ENCODE measurements around the gene LY6G5C.

The LY6G5C gene

GRCh38 chr6:31639043-31639442 lies 41.8 kb downstream of the LY6G5C start:
- no peak for DNase-seq
- H3K4me3 ChIP-seq (ENCODE audit: insufficient read depth, low read depth, low read length, poor library complexity, severe bottlenecking): no peak overlapping the region
- H3K36me3 ChIP-seq (ENCODE audit: control insufficient read depth, insufficient read depth, low read length): peaks cover 91% of the 10 kb centered on the region
- H3K9me3 ChIP-seq (ENCODE audit: control insufficient read depth, low read length): no peaks in the 10 kb centered on the region
- no peaks in the 10 kb centered on the region for H3K27me3 ChIP-seq (replicated peaks; ENCODE audit: control insufficient read depth, insufficient read depth, low read length, poor library complexity, severe bottlenecking)
- no peaks in the 10 kb centered on the region for H3K4me1 ChIP-seq (ENCODE audit: control insufficient read depth, insufficient read depth, low read length, poor library complexity, severe bottlenecking)
- no peak overlapping the region for H3K27ac ChIP-seq (ENCODE audit: insufficient read depth, low read length, poor library complexity, severe bottlenecking)

GRCh38 chr6:31636698-31637596 lies 43.9 kb downstream of the LY6G5C start:
- Histone ChIP-seq H3K27me3 (replicated peaks; ENCODE audit: control insufficient read depth, insufficient read depth, low read length, poor library complexity, severe bottlenecking) (no peaks in the 10 kb centered on the region), H3K36me3 (ENCODE audit: control insufficient read depth, insufficient read depth, low read length) (peaks cover 94% of the 10 kb centered on the region), H3K4me3 (ENCODE audit: insufficient read depth, low read depth, low read length, poor library complexity, severe bottlenecking) (no peak overlapping the region)

GRCh38 chr6:31634969-31635575 lies 45.8 kb downstream of the LY6G5C start:
- no peak overlapping the region for H3K27ac ChIP-seq (ENCODE audit: insufficient read depth, low read length, poor library complexity, severe bottlenecking)
- no peaks in the 10 kb centered on the region for H3K27me3 ChIP-seq (replicated peaks; ENCODE audit: control insufficient read depth, insufficient read depth, low read length, poor library complexity, severe bottlenecking)
- no peaks in the 10 kb centered on the region for H3K9me3 ChIP-seq (ENCODE audit: control insufficient read depth, low read length)
- DNase-seq: no peak
- H3K36me3 ChIP-seq (ENCODE audit: control insufficient read depth, insufficient read depth, low read length): peaks cover 94% of the 10 kb centered on the region
- no peaks in the 10 kb centered on the region for H3K4me1 ChIP-seq (ENCODE audit: control insufficient read depth, insufficient read depth, low read length, poor library complexity, severe bottlenecking)
- H3K4me3 ChIP-seq (ENCODE audit: insufficient read depth, low read depth, low read length, poor library complexity, severe bottlenecking): no peak overlapping the region

More at GRCh38 chr6:31636698-31637596, 43.9 kb downstream of the LY6G5C start:
- no peak overlapping the region for H3K27ac ChIP-seq (ENCODE audit: insufficient read depth, low read length, poor library complexity, severe bottlenecking)
- H3K4me1 ChIP-seq (ENCODE audit: control insufficient read depth, insufficient read depth, low read length, poor library complexity, severe bottlenecking): no peaks in the 10 kb centered on the region
- no peaks in the 10 kb centered on the region for H3K9me3 ChIP-seq (ENCODE audit: control insufficient read depth, low read length)
- no peak for DNase-seq

GRCh38 chr6:31634131-31634530 lies 46.7 kb downstream of the LY6G5C start:
- Histone ChIP-seq H3K9me3 (ENCODE audit: control insufficient read depth, low read length) (no peaks in the 10 kb centered on the region), H3K36me3 (ENCODE audit: control insufficient read depth, insufficient read depth, low read length) (peaks cover 94% of the 10 kb centered on the region), H3K27me3 (replicated peaks; ENCODE audit: control insufficient read depth, insufficient read depth, low read length, poor library complexity, severe bottlenecking) (no peaks in the 10 kb centered on the region), H3K4me3 (ENCODE audit: insufficient read depth, low read depth, low read length, poor library complexity, severe bottlenecking) (no peak overlapping the region), H3K27ac (ENCODE audit: insufficient read depth, low read length, poor library complexity, severe bottlenecking) (no peak overlapping the region), H3K4me1 (ENCODE audit: control insufficient read depth, insufficient read depth, low read length, poor library complexity, severe bottlenecking) (no peaks in the 10 kb centered on the region)
- DNase-seq: no peak

- Histone ChIP-seq H3K4me1 (ENCODE audit: control insufficient read depth, insufficient read depth, low read length, poor library complexity, severe bottlenecking) (no peaks in the 10 kb centered on the region), H3K9me3 (ENCODE audit: control insufficient read depth, low read length) (no peaks in the 10 kb centered on the region), H3K36me3 (ENCODE audit: control insufficient read depth, insufficient read depth, low read length) (peaks cover 97% of the 10 kb centered on the region), H3K27me3 (replicated peaks; ENCODE audit: control insufficient read depth, insufficient read depth, low read length, poor library complexity, severe bottlenecking) (no peaks in the 10 kb centered on the region), H3K4me3 (ENCODE audit: insufficient read depth, low read depth, low read length, poor library complexity, severe bottlenecking) (no peak overlapping the region), H3K27ac (ENCODE audit: insufficient read depth, low read length, poor library complexity, severe bottlenecking) (no peak overlapping the region)
- DNase-seq: no peak
Observed at GRCh38 chr6:31633447-31633846, 47.4 kb downstream of the LY6G5C start.

- no peak for DNase-seq
- peaks cover 99% of the 10 kb centered on the region for H3K36me3 ChIP-seq (ENCODE audit: control insufficient read depth, insufficient read depth, low read length)
- no peaks in the 10 kb centered on the region for H3K9me3 ChIP-seq (ENCODE audit: control insufficient read depth, low read length)
- no peaks in the 10 kb centered on the region for H3K4me1 ChIP-seq (ENCODE audit: control insufficient read depth, insufficient read depth, low read length, poor library complexity, severe bottlenecking)
- H3K27ac ChIP-seq (ENCODE audit: insufficient read depth, low read length, poor library complexity, severe bottlenecking): no peak overlapping the region
- no peak overlapping the region for H3K4me3 ChIP-seq (ENCODE audit: insufficient read depth, low read depth, low read length, poor library complexity, severe bottlenecking)
- H3K27me3 ChIP-seq (replicated peaks; ENCODE audit: control insufficient read depth, insufficient read depth, low read length, poor library complexity, severe bottlenecking): no peaks in the 10 kb centered on the region
Observed at GRCh38 chr6:31632279-31632946, 48.5 kb downstream of the LY6G5C start.

- no peak for DNase-seq
- Histone ChIP-seq H3K36me3 (ENCODE audit: control insufficient read depth, insufficient read depth, low read length) (peaks cover 100% of the 10 kb centered on the region), H3K27me3 (replicated peaks; ENCODE audit: control insufficient read depth, insufficient read depth, low read length, poor library complexity, severe bottlenecking) (no peaks in the 10 kb centered on the region), H3K9me3 (ENCODE audit: control insufficient read depth, low read length) (no peaks in the 10 kb centered on the region), H3K27ac (ENCODE audit: insufficient read depth, low read length, poor library complexity, severe bottlenecking) (no peak overlapping the region), H3K4me1 (ENCODE audit: control insufficient read depth, insufficient read depth, low read length, poor library complexity, severe bottlenecking) (no peaks in the 10 kb centered on the region), H3K4me3 (ENCODE audit: insufficient read depth, low read depth, low read length, poor library complexity, severe bottlenecking) (no peak overlapping the region)
Observed at GRCh38 chr6:31631681-31632278, 49.1 kb downstream of the LY6G5C start.

- H3K9me3 ChIP-seq (ENCODE audit: control insufficient read depth, low read length): no peaks in the 10 kb centered on the region
- peaks cover 100% of the 10 kb centered on the region for H3K36me3 ChIP-seq (ENCODE audit: control insufficient read depth, insufficient read depth, low read length)
- no peaks in the 10 kb centered on the region for H3K4me1 ChIP-seq (ENCODE audit: control insufficient read depth, insufficient read depth, low read length, poor library complexity, severe bottlenecking)
- no peak overlapping the region for H3K4me3 ChIP-seq (ENCODE audit: insufficient read depth, low read depth, low read length, poor library complexity, severe bottlenecking)
- DNase-seq: no peak
- no peaks in the 10 kb centered on the region for H3K27me3 ChIP-seq (replicated peaks; ENCODE audit: control insufficient read depth, insufficient read depth, low read length, poor library complexity, severe bottlenecking)
- H3K27ac ChIP-seq (ENCODE audit: insufficient read depth, low read length, poor library complexity, severe bottlenecking): no peak overlapping the region
Observed at GRCh38 chr6:31631209-31631608, 49.7 kb downstream of the LY6G5C start.

GRCh38 chr6:31630177-31630934 lies 50.5 kb downstream of the LY6G5C start:
- H3K36me3 ChIP-seq (ENCODE audit: control insufficient read depth, insufficient read depth, low read length): peaks cover 100% of the 10 kb centered on the region
- DNase-seq: no peak
- H3K4me1 ChIP-seq (ENCODE audit: control insufficient read depth, insufficient read depth, low read length, poor library complexity, severe bottlenecking): no peaks in the 10 kb centered on the region
- no peak overlapping the region for H3K4me3 ChIP-seq (ENCODE audit: insufficient read depth, low read depth, low read length, poor library complexity, severe bottlenecking)
- no peaks in the 10 kb centered on the region for H3K27me3 ChIP-seq (replicated peaks; ENCODE audit: control insufficient read depth, insufficient read depth, low read length, poor library complexity, severe bottlenecking)
- H3K9me3 ChIP-seq (ENCODE audit: control insufficient read depth, low read length): no peaks in the 10 kb centered on the region
- H3K27ac ChIP-seq (ENCODE audit: insufficient read depth, low read length, poor library complexity, severe bottlenecking): no peak overlapping the region
